GM23248 (cell line): ENCODE data around the gene GUCA2A. TPM values are rescaled to one million over a fixed set of nuclear protein-coding genes. Genes with fewer than 3 reads are reported as not detected.

Experiments
- DNase-seq: peaks from one replicate; pipeline ENCODE4 v3.0.0-alpha.2; 2015
- H2AFZ ChIP-seq: fragments of 200-600 bp; sonication (generic); 2 replicates; pipeline ENCODE4 v1.6.1; 2016; ENCODE audit warnings: antibody characterized with exemption
- H3F3A ChIP-seq: fragments of 200-600 bp; sonication (generic); 2 replicates; pipeline ENCODE4 v1.6.1; 2016; ENCODE audit warnings: mild to moderate bottlenecking, antibody characterized with exemption, mixed run types; ENCODE audit not compliant: insufficient read depth
- H3K27ac ChIP-seq: fragments of 200-600 bp; sonication (generic); 2 replicates; pipeline ENCODE4 v1.5.1; 2016; ENCODE audit warnings: mild to moderate bottlenecking
- H3K27me3 ChIP-seq: fragments of 200-600 bp; sonication (generic); replicated peaks from 2 replicates; pipeline ENCODE4 v1.6.1; 2016; ENCODE audit warnings: mild to moderate bottlenecking; ENCODE audit not compliant: insufficient read depth
- H3K36me3 ChIP-seq: fragments of 200-600 bp; sonication (generic); 2 replicates; pipeline ENCODE4 v1.6.1; 2016; ENCODE audit warnings: low read depth, mild to moderate bottlenecking
- H3K4me1 ChIP-seq: fragments of 200-600 bp; sonication (generic); 2 replicates; pipeline ENCODE4 v1.6.1; 2016; ENCODE audit warnings: mild to moderate bottlenecking; ENCODE audit not compliant: insufficient read depth
- H3K4me2 ChIP-seq: fragments of 200-600 bp; sonication (generic); one replicate; pipeline ENCODE4 v1.6.1; 2016; ENCODE audit warnings: mild to moderate bottlenecking; ENCODE audit not compliant: unreplicated experiment
- H3K4me3 ChIP-seq: fragments of 200-600 bp; sonication (generic); 2 replicates; pipeline ENCODE4 v1.5.1; 2016; ENCODE audit warnings: mild to moderate bottlenecking
- H3K79me2 ChIP-seq: fragments of 200-600 bp; sonication (generic); 2 replicates; pipeline ENCODE4 v1.6.1; 2016; ENCODE audit warnings: mild to moderate bottlenecking; ENCODE audit not compliant: insufficient read depth
- H3K9ac ChIP-seq: fragments of 200-600 bp; sonication (generic); 2 replicates; pipeline ENCODE4 v1.6.1; 2016; ENCODE audit warnings: mild to moderate bottlenecking
- H3K9me2 ChIP-seq: fragments of 200-600 bp; sonication (generic); 2 replicates; pipeline ENCODE4 v1.6.1; 2016; ENCODE audit warnings: mixed run types, mild to moderate bottlenecking, moderate library complexity; ENCODE audit not compliant: insufficient read depth
- H3K9me3 ChIP-seq: fragments of 200-600 bp; sonication (generic); one replicate; pipeline ENCODE4 v1.6.1; 2017; ENCODE audit warnings: low read depth
- H4K20me1 ChIP-seq: fragments of 200-600 bp; sonication (generic); 2 replicates; pipeline ENCODE4 v1.6.0; 2016; ENCODE audit not compliant: insufficient read depth
- EZH2 ChIP-seq: fragments of 200-600 bp; sonication (generic); IDR thresholded peaks from 2 replicates; pipeline ENCODE4 v1.6.1; 2018; ENCODE audit warnings: antibody characterized with exemption, mild to moderate bottlenecking; ENCODE audit not compliant: insufficient read depth, poor library complexity, severe bottlenecking
- EZH2phosphoT487 ChIP-seq: fragments of 200-600 bp; sonication (generic); IDR thresholded peaks from 2 replicates; pipeline ENCODE4 v1.6.1; 2018; ENCODE audit warnings: antibody characterized with exemption, moderate library complexity, mild to moderate bottlenecking, low read depth; ENCODE audit not compliant: insufficient read depth
- WGBS, 2 experiments: methylation state at CpG; one replicate each; pipeline ENCODE4 v1.1.6; 2015 to 2017; ENCODE audit warnings: low lambda C conversion rate in 2 of 2, low coverage in 1 of 2; ENCODE audit errors: missing lambda C conversion rate in 2 of 2; 5-methylcytosine and 5-hydroxymethylcytosine counted together
- in situ Hi-C: fragments of 300-500 bp; cut with MboI; formaldehyde crosslinking; loops from 2 replicates; pipeline ENCODE4 v1.15.0; 2020
- polyA plus RNA-seq: library from polyadenylated mRNA; unstranded; fragments of >200 nt; fragmentation: Nextera tagmentation; extraction: Ambion mirVana; gene quantifications from 2 replicates; pipeline ENCODE4 v1.2.1, GENCODE V29; 2016
- total RNA-seq: library from RNA; depleted of rRNA; stranded (reverse); fragments of >200 nt; shearing (Covaris generic); gene quantifications from 2 replicates; pipeline ENCODE4 v1.2.3, GENCODE V29; 2014

GUCA2A gene
- total and polyA plus RNA-seq, 2 experiments from 2014 or later = not detected

DNA sequence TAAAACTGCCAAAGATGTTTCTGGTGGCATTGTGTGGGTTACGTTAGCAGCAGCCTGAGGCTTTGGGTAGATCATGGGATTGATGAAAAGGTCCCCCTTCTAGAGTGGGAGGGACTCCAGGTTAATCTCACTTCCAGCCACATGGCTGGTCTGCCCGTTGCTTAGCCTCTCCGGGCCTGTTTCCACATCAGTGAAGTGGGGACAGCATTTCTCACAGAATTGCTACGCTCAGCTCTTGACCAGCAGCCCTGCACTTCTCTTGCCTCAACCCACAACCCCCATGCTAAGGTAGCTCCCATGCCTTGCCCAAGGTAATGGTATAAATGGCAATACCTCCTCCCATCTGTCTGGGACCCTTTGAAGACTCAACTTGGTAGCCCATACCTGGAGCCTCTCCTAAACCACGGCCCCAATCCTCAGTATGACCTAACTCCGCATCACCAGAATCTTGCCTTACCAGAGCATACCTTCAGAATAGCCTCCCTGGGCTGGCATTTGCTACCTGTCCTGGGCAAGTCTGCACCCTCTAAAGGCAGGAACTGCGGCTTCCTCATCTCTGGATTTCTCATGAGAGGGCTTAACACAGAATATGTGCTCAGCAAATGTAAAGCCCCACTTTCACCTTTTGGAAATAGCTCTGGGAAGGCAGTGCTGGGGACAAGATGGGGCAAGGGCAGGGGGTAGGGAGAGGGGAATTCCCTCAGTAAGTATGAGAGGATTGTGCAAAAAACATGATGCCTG lies 10.9 kb upstream of the GUCA2A start:
- Histone ChIP-seq H3K4me2 (no peak overlapping the region), H3K27me3 (no peaks in the 10 kb centered on the region), H3K4me1 (peaks cover 32% of the 10 kb centered on the region), H3K36me3 (peaks cover 7% of the 10 kb centered on the region), H3K79me2 (no peaks in the 10 kb centered on the region), H3K9me2 (no peaks in the 10 kb centered on the region), H3K9me3 (no peaks in the 10 kb centered on the region), H3K27ac (no peak overlapping the region), H3F3A (peaks cover 42% of the 10 kb centered on the region), H3K9ac (no peak overlapping the region), H2AFZ (no peak overlapping the region), H3K4me3 (no peak overlapping the region), H4K20me1 (no peaks in the 10 kb centered on the region)
- TF ChIP-seq EZH2 = no peak
- TF ChIP-seq EZH2phosphoT487 = no peak
- no peak for DNase-seq
- 94 to 96% methylated on average over 7 of the region's 7 CpGs for WGBS, 2 experiments
- in situ Hi-C loops = no loop called here

DNA sequence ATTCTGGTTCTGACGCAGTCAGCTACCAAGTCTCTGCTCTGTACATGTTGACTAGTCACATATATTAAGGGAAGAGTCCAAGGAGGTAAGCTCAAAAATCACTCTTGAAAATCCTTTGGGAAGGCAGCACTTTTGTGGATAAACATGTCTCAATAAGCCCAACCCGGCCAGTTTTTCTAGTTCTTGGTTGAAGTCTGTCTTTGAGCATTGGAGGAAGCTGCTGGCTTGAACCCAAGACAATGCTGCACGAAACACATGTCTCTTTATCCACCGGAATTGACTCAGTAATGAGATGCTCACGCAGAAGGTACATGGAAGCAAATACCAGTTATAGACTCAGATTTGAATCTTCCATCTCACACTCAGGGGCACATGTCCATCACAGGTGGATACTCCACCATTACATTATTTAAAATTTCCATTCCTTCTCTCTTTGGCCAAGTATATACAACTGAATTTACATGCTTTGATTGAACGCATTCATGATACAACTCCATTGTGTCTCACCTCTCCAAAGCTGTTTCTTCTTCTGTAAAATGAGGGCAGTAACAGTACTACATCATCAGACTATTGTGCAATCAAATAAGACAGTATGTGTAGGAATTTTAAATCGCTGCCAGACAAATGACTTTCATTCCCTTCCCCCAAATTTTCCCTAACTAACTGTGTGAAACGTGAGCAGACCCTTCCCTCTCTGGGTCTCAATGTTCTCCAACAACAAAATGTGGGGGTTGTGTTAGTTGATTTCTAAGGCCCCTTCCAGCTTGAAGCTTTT lies 9.6 kb upstream of the GUCA2A start:
- H3K9ac ChIP-seq = no peak overlapping the region
- H3K27me3 ChIP-seq = no peaks in the 10 kb centered on the region
- H3K36me3 ChIP-seq = no peaks in the 10 kb centered on the region
- H3F3A ChIP-seq = peaks cover 37% of the 10 kb centered on the region
- in situ Hi-C loops = no loop called here
- 31 to 33% methylated on average over 8 of the region's 8 CpGs for WGBS, 2 experiments
- H4K20me1 ChIP-seq = no peaks in the 10 kb centered on the region
- no peak overlapping the region for H2AFZ ChIP-seq
- no peaks in the 10 kb centered on the region for H3K9me2 ChIP-seq
- no peaks in the 10 kb centered on the region for H3K9me3 ChIP-seq
- H3K4me3 ChIP-seq = no peak overlapping the region
- H3K4me2 ChIP-seq = peak overlapping the region; percentile 11
- no peak for TF ChIP-seq EZH2
- no peak for TF ChIP-seq EZH2phosphoT487
- peak; percentile 75 for DNase-seq
- H3K4me1 ChIP-seq = peaks cover 28% of the 10 kb centered on the region
- H3K79me2 ChIP-seq = no peaks in the 10 kb centered on the region
- 0 out of 2 replicates have a peak overlapping the region, but pooled peaks have one; percentile 11 for H3K27ac ChIP-seq

DNA sequence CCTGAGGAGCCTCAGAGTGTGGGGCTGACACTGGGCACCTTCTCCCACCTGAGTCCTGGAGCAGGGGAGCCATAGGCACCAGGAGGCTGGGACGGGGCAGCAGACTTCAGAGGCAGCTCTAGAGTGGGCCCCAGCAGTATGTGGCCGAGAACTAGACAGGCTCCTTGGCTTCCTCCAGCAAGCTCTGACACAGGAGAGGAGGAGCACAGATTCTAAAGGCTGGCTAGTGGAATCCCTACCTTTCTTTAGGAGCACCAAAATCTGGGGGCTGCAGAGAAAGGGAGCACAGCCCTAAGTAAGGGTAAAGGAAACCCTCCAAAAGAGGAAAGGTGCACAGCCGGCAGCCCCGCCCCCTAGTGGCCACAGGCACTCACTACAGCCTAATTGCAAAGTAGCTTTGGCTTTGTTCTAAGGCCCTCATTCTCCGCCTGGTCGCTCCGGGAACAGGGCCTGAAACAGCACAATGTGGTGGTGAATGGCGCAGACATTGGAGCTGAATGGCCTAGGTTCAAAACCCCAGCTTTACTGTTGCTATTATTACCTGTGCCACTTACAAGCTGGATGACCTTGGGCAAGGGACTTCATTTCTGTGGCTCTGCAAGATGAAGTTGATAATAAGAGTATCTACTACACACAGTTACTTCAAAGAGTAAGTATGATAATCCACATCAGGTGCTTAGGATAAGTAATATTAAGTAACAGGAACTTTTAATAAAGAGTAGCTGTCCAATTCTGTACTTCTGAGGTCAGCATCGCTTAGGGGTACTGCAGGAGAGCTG lies 8.8 kb upstream of the GUCA2A start:
- in situ Hi-C loops = no loop called here
- Histone ChIP-seq H3K27me3 (no peaks in the 10 kb centered on the region), H3K4me3 (no peak overlapping the region), H3F3A (peaks cover 32% of the 10 kb centered on the region), H4K20me1 (no peaks in the 10 kb centered on the region), H3K36me3 (no peaks in the 10 kb centered on the region), H3K9me3 (no peaks in the 10 kb centered on the region), H3K4me2 (no peak overlapping the region), H3K4me1 (peaks cover 23% of the 10 kb centered on the region), H3K9ac (no peak overlapping the region), H3K27ac (no peak overlapping the region), H2AFZ (no peak overlapping the region), H3K79me2 (no peaks in the 10 kb centered on the region), H3K9me2 (no peaks in the 10 kb centered on the region)
- peak; percentile 55 for DNase-seq
- 30 to 33% methylated on average over 9 of the region's 9 CpGs for WGBS, 2 experiments
- TF ChIP-seq EZH2 (no peak), EZH2phosphoT487 (no peak)

DNA sequence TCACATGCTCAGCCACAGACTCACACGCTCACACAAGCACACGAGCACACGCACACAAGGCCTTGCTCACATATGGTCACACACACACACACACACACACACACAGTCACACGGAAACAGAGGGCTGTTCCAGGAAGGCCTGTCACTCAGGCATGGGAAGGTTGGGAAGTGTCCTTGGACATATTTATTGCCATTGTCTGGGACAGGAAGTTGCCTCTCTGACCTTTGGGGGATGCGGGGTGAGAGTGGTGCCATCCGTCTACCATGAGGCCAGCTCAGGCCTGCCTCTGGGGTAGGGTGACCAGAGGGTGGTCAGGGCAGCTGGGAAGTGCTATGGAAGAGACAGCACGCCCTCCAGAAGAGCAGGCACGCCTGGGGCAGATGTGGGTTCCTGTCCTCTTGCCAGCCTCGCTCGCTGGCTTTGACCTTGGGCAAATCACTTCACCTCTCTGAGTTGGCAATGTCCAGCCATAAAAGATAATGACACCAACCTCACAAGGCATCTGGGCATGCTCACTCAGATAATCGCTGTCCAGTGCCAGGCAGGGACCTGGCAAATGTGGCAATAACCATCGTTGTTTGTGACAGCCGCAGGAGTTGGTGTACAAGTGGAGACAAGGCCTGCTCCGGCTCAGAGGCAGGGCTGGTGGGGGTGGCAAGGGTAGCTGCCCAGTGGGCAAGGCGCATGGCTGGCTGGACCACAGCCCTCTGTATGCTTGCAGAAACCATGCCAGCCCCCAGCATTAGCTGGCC lies 8.0 kb upstream of the GUCA2A start:
- Histone ChIP-seq H3F3A (peaks cover 25% of the 10 kb centered on the region), H3K79me2 (no peaks in the 10 kb centered on the region), H3K9me3 (no peaks in the 10 kb centered on the region), H3K4me2 (no peak overlapping the region), H2AFZ (no peak overlapping the region), H3K9ac (no peak overlapping the region), H3K36me3 (no peaks in the 10 kb centered on the region), H3K4me1 (peaks cover 19% of the 10 kb centered on the region), H4K20me1 (no peaks in the 10 kb centered on the region), H3K4me3 (no peak overlapping the region), H3K9me2 (no peaks in the 10 kb centered on the region), H3K27me3 (no peaks in the 10 kb centered on the region), H3K27ac (no peak overlapping the region)
- 42 to 45% methylated on average over 15 of the region's 15 CpGs for WGBS, 2 experiments
- in situ Hi-C loops = no loop called here
- TF ChIP-seq EZH2 (no peak), EZH2phosphoT487 (no peak)
- no peak for DNase-seq
